Astrocyte of the spinal cord (primary cell): ENCODE measurements around the gene MTFR1L.

Source experiments
- DNase-seq: peaks from one replicate; pipeline ENCODE4 v3.0.0; 2011; ENCODE audit warnings: low read depth, low spot score
- H3K4me3 ChIP-seq: 2 replicates; pipeline ENCODE4 v1.5.1; 2011; ENCODE audit warnings: low read depth, mild to moderate bottlenecking, low read length, moderate library complexity
- in situ Hi-C: cut with HindIII; loops from 2 replicates; pipeline ENCODE4 v1.10.0; 2017; ENCODE audit warnings: low sequenced_read_pairs
- TF ChIP-seq, protein P1 (sequence below): IDR thresholded peaks from 2 replicates; pipeline ENCODE4 v1.5.1; 2012; ENCODE audit warnings: low read depth, mild to moderate bottlenecking, low read length, inconsistent platforms

Gene MTFR1L

DNA sequence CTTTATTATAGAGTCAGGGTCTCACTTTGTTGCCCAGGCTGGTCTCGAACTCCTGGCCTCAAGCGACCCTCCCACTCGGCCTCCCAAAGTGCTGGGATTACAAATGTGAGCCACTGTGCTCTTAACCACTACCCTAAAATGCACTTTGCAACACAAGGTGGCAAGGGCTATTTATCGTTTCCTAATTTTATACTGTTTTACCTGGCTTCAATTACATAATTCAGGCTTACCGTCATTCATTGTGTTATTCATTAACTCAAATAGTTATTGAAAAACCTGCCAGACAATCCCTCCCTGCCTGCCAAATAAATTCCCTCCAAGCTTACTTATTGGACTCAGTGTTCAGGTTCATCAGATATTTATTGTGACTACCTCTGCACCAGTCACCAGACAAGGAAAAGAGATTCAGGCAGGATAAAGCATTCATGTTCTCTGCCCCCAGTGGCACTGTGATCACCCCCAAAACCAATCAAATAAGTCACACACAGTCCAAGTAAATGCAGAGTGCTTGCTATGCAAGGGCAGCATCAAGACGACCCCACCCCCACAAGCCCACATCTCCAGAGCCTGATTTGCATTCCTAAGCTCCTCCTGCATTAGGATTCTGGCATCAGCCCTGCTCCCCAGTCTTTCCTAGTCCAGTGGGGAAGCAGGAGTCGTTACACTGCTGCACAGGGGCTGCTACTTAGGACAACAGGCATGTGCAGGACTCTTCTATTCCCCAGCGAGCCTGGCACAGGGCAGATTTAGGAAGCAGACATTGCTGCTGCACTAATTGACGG lies 47.6 kb downstream of the MTFR1L start:
- DNase-seq = no peak
- H3K4me3 ChIP-seq = no peak overlapping the region
- in situ Hi-C loops = no loop called here
- TF ChIP-seq, protein P1, sequence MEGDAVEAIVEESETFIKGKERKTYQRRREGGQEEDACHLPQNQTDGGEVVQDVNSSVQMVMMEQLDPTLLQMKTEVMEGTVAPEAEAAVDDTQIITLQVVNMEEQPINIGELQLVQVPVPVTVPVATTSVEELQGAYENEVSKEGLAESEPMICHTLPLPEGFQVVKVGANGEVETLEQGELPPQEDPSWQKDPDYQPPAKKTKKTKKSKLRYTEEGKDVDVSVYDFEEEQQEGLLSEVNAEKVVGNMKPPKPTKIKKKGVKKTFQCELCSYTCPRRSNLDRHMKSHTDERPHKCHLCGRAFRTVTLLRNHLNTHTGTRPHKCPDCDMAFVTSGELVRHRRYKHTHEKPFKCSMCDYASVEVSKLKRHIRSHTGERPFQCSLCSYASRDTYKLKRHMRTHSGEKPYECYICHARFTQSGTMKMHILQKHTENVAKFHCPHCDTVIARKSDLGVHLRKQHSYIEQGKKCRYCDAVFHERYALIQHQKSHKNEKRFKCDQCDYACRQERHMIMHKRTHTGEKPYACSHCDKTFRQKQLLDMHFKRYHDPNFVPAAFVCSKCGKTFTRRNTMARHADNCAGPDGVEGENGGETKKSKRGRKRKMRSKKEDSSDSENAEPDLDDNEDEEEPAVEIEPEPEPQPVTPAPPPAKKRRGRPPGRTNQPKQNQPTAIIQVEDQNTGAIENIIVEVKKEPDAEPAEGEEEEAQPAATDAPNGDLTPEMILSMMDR = no peak

DNA sequence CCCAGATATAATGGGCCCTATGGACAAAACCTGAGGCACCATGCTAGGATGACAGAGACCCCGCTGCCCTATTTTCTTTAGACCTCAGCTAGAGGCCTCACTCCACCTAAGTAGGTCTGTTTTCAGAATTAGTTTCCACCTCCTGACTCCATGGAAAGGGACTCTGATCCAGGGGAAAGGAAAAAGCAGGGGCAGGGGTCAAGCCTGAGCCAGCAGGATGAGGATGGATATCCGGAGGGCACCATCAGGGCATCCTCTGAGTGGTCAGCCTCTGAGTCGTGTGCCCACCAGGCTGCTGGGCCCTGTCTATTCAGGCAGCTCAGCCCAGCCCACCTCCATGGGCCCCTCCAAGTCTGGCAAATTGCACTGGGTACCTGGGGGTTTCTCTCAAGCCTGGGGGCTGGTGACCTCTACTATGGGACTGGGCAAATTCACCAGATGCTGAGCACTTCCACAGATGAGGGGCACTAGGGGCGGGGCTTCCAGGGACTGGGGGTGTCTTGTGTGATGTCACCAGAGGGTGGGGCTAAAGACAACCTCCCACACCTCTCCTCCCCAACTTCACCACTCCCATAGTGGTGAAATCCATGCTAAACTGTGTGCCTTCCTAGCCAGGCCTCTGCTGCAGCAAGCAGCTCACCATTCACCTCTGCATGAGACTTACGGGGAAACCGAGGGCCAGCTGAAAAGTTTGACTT lies 50.3 kb downstream of the MTFR1L start:
- no peak overlapping the region for H3K4me3 ChIP-seq
- DNase-seq = no peak
- in situ Hi-C loops = no loop called here
- TF ChIP-seq, protein P1 = no peak

DNA sequence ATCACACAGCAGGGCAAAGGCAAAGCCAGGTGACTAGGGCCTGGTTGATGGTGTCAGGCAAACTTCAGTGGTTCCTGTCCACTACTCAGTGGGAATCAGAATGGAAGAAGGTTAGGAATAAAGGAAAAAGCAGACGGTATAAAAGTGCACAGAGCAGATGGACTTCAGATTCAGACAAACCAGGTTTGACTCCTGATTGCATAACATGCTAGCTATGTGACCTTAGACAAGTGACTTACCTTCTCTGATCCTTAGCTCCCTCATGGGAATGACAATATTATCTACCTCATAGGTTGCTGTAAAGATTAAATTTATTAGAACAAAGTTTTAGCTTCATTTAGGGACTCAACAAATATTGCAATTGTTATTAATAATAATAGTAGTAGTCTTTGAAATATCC lies 50.9 kb downstream of the MTFR1L start:
- in situ Hi-C loops = no loop called here
- TF ChIP-seq, protein P1 = no peak
- no peak for DNase-seq
- H3K4me3 ChIP-seq = no peak overlapping the region

DNA sequence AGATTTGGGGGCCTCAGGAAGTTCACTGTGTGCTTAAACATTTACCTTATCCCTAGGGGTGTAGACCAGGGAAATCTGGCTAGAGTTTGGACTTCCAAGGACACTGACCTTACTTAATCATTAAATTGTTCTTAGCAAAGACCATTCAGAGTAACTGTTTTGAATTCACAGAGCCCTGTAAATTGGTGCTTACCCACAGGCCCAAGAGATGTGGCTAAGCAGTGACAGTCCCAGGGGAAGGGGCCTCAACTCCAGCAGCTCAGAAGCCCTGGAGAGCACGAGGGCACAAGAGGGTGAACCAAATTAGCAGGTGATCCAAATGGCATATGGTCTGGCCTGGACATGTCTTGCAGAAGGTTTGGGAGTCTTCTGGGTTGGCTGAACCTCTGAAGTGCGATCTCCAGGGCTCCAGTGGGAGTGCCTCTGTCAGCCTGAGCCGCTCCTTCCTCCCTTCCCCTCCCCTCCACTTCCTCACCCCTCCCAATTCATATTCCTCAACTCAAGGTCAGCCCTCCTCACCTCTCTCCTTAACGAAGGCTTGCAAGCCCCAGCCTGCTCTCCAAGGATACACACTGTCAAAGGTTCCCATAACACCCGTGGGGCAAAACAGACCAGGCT lies 51.4 kb downstream of the MTFR1L start:
- no peak overlapping the region for H3K4me3 ChIP-seq
- TF ChIP-seq, protein P1 = no peak
- DNase-seq = no peak
- in situ Hi-C loops = no loop called here

DNA sequence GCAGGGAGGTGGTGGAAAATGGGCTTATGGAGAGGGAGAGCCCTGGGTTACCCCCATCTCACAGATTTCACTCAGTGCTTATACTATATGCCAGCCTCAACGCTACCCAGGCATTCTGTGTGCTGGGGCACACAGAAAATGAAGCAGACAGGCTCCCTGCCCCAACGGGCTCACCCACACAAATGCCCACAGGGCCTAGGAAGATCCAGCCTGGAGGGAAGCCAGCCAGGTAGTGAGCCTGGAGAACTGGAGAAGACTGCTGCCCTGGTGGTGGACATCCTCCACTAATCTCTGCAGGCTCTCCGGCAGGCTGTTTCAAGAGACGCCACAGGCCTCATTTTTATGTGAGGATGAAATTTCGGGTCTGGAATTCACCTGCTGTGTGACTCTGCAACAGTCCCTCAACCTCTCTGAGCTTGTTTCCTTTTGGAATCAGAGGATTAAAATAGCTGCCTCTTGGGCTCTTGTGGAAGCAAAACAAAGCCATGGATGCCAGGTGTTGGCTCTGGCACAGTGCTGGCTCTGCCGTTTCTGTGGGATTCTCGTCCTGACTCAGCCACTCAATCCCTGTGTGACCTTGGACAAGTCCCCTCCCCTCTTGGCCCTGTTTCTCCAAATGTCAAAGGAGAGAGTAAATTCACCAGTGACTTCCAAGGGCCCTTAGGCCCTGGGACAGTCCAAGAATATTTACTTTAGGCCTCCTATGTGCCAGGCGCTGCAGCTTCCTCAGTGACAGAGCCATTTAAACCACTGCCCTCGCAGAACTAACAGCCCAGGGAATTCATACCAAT lies 52.1 kb downstream of the MTFR1L start:
- TF ChIP-seq, protein P1 = no peak
- in situ Hi-C loops = no loop called here
- DNase-seq = no peak
- no peak overlapping the region for H3K4me3 ChIP-seq

DNA sequence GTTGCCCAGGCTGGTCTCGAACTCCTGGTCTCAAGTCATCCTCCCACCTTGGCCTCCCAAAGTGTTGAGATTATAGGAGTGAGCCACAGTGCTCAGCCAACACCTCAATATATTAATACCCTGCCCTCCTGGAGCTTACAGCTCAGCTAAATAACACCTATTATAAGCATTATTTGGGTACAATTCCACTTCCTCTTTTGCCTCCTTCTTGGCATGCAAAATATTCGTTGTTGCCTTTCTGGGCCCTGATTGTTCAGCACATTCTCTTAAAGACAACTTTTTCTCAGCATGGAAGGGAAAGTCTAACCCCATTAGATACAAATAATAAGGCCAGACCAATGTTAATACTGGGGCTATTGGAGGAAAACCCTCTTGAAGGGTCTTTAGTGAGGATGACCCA lies 53.0 kb downstream of the MTFR1L start:
- no peak for DNase-seq
- in situ Hi-C loops = no loop called here
- TF ChIP-seq, protein P1 = no peak
- no peak overlapping the region for H3K4me3 ChIP-seq
